ENCODE measurements around the gene ATP2B2. TPM values are rescaled to one million over a fixed set of nuclear protein-coding genes. Genes with fewer than 3 reads are reported as not detected.
A peak's percentile ranks its signal among the peaks of the same experiment; 100 is the strongest.

Gene ATP2B2
- total RNA-seq, 1 donor from 2014 or later, result 0.09 TPM

DNA sequence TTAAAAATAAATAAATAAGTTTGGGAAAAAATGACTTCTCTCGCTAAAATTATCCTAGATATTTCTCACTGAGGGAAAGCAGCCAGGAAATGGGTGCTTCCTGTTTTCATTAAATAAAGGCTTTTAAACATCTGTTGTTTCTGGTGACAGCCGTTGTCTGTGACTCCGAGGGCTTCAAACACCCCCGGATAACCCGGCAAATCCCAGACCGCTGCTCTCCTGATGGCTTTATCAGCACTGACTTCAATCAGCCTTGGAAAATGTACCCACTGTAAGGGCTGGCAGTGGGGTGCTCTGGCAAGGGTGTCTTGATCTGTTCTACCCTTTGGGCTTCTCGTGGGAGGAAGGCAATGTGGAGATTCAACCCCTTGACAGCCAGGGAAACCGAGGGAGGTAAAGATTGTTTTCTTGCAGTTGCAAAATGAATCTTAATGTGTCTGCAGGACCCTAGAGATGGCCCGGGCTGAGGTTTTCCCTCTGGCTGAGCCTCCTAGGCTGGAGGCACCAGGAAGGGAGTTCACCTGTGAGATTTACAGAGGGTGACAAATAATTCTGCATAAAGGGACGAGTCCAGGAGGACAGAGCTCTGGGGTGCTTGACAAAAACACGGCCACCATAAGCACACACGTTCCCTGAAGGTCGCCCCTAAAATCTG is 150.9 kb downstream of the ATP2B2 start:
- Histone ChIP-seq H3K27me3 (ENCODE audit: low read depth) (peaks cover 13% of the 10 kb centered on the region), H3K36me3 (no peaks in the 10 kb centered on the region), H3K27ac (no peak overlapping the region), H3K4me1 (peaks cover 9% of the 10 kb centered on the region), H3K9me3 (no peaks in the 10 kb centered on the region), H3K4me3 (no peak overlapping the region)
- intact Hi-C loops (cut with DNase I), result no loop called here
- DNase-seq (peak; percentile 4), ATAC-seq (no peak)
- TF ChIP-seq, protein P1, sequence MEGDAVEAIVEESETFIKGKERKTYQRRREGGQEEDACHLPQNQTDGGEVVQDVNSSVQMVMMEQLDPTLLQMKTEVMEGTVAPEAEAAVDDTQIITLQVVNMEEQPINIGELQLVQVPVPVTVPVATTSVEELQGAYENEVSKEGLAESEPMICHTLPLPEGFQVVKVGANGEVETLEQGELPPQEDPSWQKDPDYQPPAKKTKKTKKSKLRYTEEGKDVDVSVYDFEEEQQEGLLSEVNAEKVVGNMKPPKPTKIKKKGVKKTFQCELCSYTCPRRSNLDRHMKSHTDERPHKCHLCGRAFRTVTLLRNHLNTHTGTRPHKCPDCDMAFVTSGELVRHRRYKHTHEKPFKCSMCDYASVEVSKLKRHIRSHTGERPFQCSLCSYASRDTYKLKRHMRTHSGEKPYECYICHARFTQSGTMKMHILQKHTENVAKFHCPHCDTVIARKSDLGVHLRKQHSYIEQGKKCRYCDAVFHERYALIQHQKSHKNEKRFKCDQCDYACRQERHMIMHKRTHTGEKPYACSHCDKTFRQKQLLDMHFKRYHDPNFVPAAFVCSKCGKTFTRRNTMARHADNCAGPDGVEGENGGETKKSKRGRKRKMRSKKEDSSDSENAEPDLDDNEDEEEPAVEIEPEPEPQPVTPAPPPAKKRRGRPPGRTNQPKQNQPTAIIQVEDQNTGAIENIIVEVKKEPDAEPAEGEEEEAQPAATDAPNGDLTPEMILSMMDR (IDR thresholded peaks at IDR 0.05), result no peak

DNA sequence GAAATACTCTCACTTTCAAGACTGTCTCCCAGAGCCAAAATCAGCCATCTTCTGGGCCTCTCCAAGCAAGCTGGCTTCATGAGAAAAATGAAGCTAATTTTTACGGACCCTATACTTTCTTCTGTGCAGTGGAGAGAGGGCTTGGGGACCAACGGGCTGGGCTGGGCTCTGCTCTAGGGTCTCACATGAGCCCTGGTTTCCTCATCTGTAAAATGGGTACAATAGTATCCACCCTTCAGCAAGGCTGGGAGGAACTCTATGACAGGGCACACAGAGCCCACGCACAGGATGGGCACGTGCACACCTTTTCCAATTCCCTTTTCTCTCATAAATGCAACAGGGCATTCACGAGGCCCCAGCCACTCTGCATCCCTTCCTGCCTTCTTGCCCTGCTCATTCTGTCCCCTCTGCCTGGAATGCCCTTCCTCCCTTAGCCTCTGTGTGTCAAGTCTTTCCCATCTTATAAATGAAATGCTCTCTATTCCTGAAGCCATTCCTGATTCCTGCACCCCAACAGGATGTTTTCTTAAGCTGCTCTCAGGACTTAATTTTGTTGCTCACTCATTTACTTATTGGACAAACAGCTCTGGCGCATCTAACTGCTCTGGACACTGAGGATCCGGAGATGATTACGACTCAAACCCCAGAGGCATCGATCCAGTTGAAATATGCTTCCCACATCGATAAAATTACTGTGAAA is 151.6 kb downstream of the ATP2B2 start:
- Histone ChIP-seq H3K27ac (no peak overlapping the region), H3K36me3 (no peaks in the 10 kb centered on the region), H3K27me3 (ENCODE audit: low read depth) (peaks cover 11% of the 10 kb centered on the region), H3K4me1 (peaks cover 9% of the 10 kb centered on the region), H3K9me3 (no peaks in the 10 kb centered on the region), H3K4me3 (no peak overlapping the region)
- TF ChIP-seq, protein P1 (IDR thresholded peaks at IDR 0.05), result no peak
- intact Hi-C loops (cut with DNase I), result no loop called here
- DNase-seq, result peak; percentile 10
- no peak for ATAC-seq

DNA sequence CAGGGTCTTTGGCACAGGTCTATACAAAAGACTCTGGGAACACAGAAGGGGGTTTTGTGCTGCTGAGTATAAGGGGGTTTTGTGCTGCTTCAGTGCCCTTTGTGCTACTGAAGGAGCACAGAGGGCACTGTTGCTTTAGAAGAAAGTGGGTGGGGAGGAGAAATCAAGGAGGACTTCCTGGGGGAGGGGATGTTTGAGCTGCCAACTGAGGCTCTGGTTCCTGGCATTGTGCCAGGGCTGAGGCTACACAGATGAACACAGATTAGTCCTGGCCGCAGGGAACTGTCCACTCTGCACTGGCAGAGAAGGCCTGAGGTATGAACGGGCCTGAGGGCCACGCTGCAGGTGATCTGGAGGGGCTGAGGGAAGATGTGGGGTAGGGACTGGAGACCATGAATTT is 152.2 kb downstream of the ATP2B2 start:
- Histone ChIP-seq H3K27me3 (ENCODE audit: low read depth) (peaks cover 11% of the 10 kb centered on the region), H3K4me3 (no peak overlapping the region), H3K27ac (no peak overlapping the region), H3K9me3 (no peaks in the 10 kb centered on the region), H3K36me3 (no peaks in the 10 kb centered on the region), H3K4me1 (peaks cover 9% of the 10 kb centered on the region)
- TF ChIP-seq, protein P1 (IDR thresholded peaks at IDR 0.05), result no peak
- intact Hi-C loops (cut with DNase I), result no loop called here
- DNase-seq (peak; percentile 14), ATAC-seq (no peak)

DNA sequence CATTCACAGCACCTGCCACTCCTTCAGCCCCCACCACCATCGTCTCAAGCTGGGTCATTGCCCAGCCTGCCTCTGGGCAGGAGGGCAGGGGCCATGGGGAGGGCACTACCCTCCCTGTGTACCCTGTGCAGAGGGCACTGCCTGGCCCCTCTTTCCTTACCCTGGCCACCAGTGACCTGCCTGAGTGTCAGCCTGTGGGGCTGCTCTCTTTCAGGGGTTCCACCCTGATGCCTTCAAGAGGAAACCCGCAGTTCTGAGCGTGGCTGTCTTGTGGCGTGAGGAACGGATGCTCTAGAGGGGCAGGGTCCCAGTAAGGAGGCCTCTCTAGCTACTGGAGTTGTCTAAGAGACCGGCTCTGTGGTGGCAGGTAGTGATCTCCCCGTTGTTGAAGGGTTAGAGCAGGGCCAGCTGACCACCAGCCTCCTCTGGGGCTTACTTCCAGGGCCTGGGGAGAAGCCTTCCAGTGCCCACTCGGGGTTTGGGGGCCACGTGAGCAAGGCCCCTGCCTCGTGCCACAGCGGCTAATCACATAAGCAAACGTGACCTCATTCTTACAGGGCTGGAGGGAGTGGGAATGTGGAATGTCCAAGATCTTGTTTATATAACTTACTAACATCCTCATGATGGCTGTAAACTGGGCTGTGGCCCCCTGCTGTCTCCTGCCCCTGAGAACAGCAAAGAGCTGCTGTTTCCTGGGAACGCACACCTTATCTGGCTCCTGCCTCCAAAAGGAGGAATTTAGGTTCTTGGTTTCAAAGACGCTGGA is 153.1 kb downstream of the ATP2B2 start:
- H3K36me3 ChIP-seq, result no peaks in the 10 kb centered on the region
- peaks cover 11% of the 10 kb centered on the region for H3K27me3 ChIP-seq (ENCODE audit: low read depth)
- no peaks in the 10 kb centered on the region for H3K9me3 ChIP-seq
- intact Hi-C loops (cut with DNase I), result no loop called here
- no peak overlapping the region for H3K4me3 ChIP-seq
- TF ChIP-seq, protein P1 (IDR thresholded peaks at IDR 0.05), result no peak
- H3K4me1 ChIP-seq, result peaks cover 9% of the 10 kb centered on the region
- ATAC-seq, result no peak
- peak; percentile 12 for DNase-seq
- H3K27ac ChIP-seq, result no peak overlapping the region

DNA sequence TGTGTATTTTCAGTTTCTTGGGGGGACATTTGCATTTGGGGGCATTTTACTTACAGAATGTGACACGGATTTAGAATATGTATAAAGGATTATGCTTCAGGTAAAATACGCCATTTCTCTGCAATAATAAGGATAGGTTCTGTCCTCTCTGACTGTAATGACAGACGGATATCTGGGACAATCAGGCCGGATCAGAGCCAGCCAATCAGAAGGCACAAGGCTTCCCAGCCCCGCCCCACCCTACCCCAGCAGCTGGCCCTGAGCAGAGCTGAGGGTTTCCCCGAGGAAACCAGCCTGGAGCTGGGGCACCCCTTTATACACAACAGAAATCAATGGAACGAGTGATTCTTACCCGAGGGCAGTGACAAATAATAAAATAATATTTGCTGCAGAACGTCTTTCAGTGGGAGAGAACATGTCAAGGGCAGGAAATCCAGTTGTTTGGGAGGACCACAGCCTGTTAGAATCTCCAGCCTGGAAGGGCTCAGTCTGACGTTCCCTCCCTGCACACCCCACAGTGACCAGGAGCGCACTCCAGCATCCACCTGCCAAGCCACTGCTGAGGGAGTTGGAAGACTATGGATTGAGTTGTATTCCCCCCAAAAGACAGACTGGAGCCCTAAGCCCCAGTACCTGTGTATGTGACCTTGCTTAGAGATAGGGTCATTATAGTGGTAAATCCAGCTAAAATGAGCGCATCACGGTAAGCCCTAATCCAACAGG is 154.2 kb downstream of the ATP2B2 start:
- intact Hi-C loops (cut with DNase I), result no loop called here
- H3K36me3 ChIP-seq, result no peaks in the 10 kb centered on the region
- no peak overlapping the region for H3K27ac ChIP-seq
- DNase-seq, result peak; percentile 14
- peaks cover 11% of the 10 kb centered on the region for H3K27me3 ChIP-seq (ENCODE audit: low read depth)
- ATAC-seq, result no peak
- no peak overlapping the region for H3K4me3 ChIP-seq
- no peaks in the 10 kb centered on the region for H3K9me3 ChIP-seq
- peaks cover 9% of the 10 kb centered on the region for H3K4me1 ChIP-seq
- TF ChIP-seq, protein P1 (IDR thresholded peaks at IDR 0.05), result no peak
